GM12874 (cell line): ENCODE results near the gene ZMAT3.

Source experiments
- CTCF ChIP-seq: IDR thresholded peaks from 2 replicates; pipeline ENCODE4 v1.5.1; 2011; ENCODE audit warnings: low read depth, mild to moderate bottlenecking, control low read depth, low read length, moderate library complexity; ENCODE audit not compliant: insufficient read depth

Gene ZMAT3

GRCh38 chr3:179079537-179079936, 7.9 kb upstream of the ZMAT3 start:
- TF ChIP-seq CTCF, result no peak

- no peak for TF ChIP-seq CTCF
Measured at GRCh38 chr3:179076243-179077027, 4.8 kb upstream of the ZMAT3 start.

GRCh38 chr3:179074656-179075055, 3.0 kb upstream of the ZMAT3 start:
- TF ChIP-seq CTCF, result no peak

- no peak for TF ChIP-seq CTCF
Measured at GRCh38 chr3:179073816-179074215, 2.2 kb upstream of the ZMAT3 start.

- no peak for TF ChIP-seq CTCF
Measured at GRCh38 chr3:179072100-179072438, 460 bp upstream of the ZMAT3 start.

- TF ChIP-seq CTCF, result no peak
Measured at GRCh38 chr3:179071027-179071322, 634 bp downstream of the ZMAT3 start.

GRCh38 chr3:179069762-179070390, 1.7 kb downstream of the ZMAT3 start:
- no peak for TF ChIP-seq CTCF
